Measurements from ENCODE around the gene HHIP. TPM values are rescaled to one million over a fixed set of nuclear protein-coding genes. Genes with fewer than 3 reads are reported as not detected.
"Not testable (repeated sequence)": the region's sequence is repeated elsewhere in the genome, so short reads cannot be mapped to it uniquely, and the experiment has no call there.

HHIP gene
- total RNA-seq, 1 donor from 2014 or later: 1.3 TPM

DNA sequence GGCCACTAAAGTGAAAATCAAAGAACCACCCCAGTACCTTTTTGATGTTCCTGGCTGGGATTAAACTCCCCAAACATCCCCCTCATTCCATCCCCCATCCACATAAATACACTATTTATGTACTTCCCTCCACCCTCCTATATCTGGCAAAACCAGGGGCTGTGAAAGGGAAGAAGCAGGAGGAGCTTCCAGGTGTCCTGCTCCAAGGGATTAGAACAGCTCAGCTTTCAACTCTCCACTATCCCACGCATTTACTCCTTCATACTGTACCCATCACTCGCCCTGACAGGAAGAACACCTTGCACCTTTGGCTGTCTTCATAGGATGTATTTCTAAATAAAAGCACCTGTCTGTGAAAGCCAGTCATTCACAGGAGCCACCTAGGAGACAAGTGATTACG lies 140.0 kb downstream of the HHIP start:
- Mint-ChIP-seq H3K27ac (ENCODE audit: unreplicated experiment) (no peak overlapping the region), H3K4me3 (no peak overlapping the region), H3K9me3 (no peaks in the 10 kb centered on the region), H3K36me3 (ENCODE audit: low read depth) (no peaks in the 10 kb centered on the region), H3K27me3 (ENCODE audit: low read depth) (no peaks in the 10 kb centered on the region), H3K4me1 (no peaks in the 10 kb centered on the region)
- TF ChIP-seq, protein P1, sequence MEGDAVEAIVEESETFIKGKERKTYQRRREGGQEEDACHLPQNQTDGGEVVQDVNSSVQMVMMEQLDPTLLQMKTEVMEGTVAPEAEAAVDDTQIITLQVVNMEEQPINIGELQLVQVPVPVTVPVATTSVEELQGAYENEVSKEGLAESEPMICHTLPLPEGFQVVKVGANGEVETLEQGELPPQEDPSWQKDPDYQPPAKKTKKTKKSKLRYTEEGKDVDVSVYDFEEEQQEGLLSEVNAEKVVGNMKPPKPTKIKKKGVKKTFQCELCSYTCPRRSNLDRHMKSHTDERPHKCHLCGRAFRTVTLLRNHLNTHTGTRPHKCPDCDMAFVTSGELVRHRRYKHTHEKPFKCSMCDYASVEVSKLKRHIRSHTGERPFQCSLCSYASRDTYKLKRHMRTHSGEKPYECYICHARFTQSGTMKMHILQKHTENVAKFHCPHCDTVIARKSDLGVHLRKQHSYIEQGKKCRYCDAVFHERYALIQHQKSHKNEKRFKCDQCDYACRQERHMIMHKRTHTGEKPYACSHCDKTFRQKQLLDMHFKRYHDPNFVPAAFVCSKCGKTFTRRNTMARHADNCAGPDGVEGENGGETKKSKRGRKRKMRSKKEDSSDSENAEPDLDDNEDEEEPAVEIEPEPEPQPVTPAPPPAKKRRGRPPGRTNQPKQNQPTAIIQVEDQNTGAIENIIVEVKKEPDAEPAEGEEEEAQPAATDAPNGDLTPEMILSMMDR (conservative IDR thresholded peaks at IDR 0.05): no peak
- DNase-seq (ENCODE audit: low read depth, low spot score): no peak

- Mint-ChIP-seq H3K27me3 (ENCODE audit: low read depth) (no peaks in the 10 kb centered on the region), H3K4me1 (no peaks in the 10 kb centered on the region), H3K9me3 (no peaks in the 10 kb centered on the region), H3K27ac (ENCODE audit: unreplicated experiment) (no peak overlapping the region), H3K36me3 (ENCODE audit: low read depth) (no peaks in the 10 kb centered on the region), H3K4me3 (no peak overlapping the region)
- TF ChIP-seq, protein P1 (conservative IDR thresholded peaks at IDR 0.05): peak; percentile 77
- no peak for DNase-seq (ENCODE audit: low read depth, low spot score)
Observed at GRCh38 chr4:144787365-144788258, 141.7 kb downstream of the HHIP start.

GRCh38 chr4:144788469-144788868 lies 142.5 kb downstream of the HHIP start:
- H3K4me1 Mint-ChIP-seq: no peaks in the 10 kb centered on the region
- H3K4me3 Mint-ChIP-seq: no peak overlapping the region
- no peak for DNase-seq (ENCODE audit: low read depth, low spot score)

GRCh38 chr4:144791933-144792332 lies 146.0 kb downstream of the HHIP start:
- DNase-seq (ENCODE audit: low read depth, low spot score); H3K9me3 Mint-ChIP-seq; H3K27ac Mint-ChIP-seq (ENCODE audit: unreplicated experiment); H3K4me3 Mint-ChIP-seq; H3K36me3 Mint-ChIP-seq (ENCODE audit: low read depth); H3K4me1 Mint-ChIP-seq; H3K27me3 Mint-ChIP-seq (ENCODE audit: low read depth): not testable (repeated sequence)

More at GRCh38 chr4:144788469-144788868, 142.5 kb downstream of the HHIP start:
- peaks cover 6% of the 10 kb centered on the region for H3K36me3 Mint-ChIP-seq (ENCODE audit: low read depth)
- no peaks in the 10 kb centered on the region for H3K27me3 Mint-ChIP-seq (ENCODE audit: low read depth)
- no peaks in the 10 kb centered on the region for H3K9me3 Mint-ChIP-seq
- H3K27ac Mint-ChIP-seq (ENCODE audit: unreplicated experiment): no peak overlapping the region
- TF ChIP-seq, protein P1 (conservative IDR thresholded peaks at IDR 0.05): no peak
